ENCODE measurements around the gene CDH23. TPM values are rescaled to one million over a fixed set of nuclear protein-coding genes. Genes with fewer than 3 reads are reported as not detected.
A peak's percentile ranks its signal among the peaks of the same experiment; 100 is the strongest.

CDH23 gene
- total RNA-seq, 1 donor from 2014 or later, result 10.3 TPM

GRCh38 chr10:71816421-71816851 is 419.7 kb downstream of the CDH23 start:
- peaks cover 5 to 64% of the 10 kb centered on the region in 2 donors for H3K36me3 ChIP-seq
- intact Hi-C loops (cut with DNase I), result loop anchor here (10.0 kb wide), 1 partner anchor 78 kb away; no protein-coding TSS in a partner anchor
- H3K27me3 ChIP-seq, result no peaks in the 10 kb centered on the region
- DNase-seq (ENCODE audit: extremely low spot score in 2 of 2), result no peak
- no peaks in the 10 kb centered on the region for H3K9me3 ChIP-seq
- TF ChIP-seq POLR2A (IDR thresholded peaks at IDR 0.05), result no peak
- TF ChIP-seq POLR2AphosphoS5 (IDR thresholded peaks at IDR 0.05; ENCODE audit: insufficient read depth in 1 of 2, low read depth in 1 of 2), result no peak
- no peak for TF ChIP-seq CTCF (IDR thresholded peaks at IDR 0.05)
- peaks cover 13% of the 10 kb centered on the region for H3K4me1 ChIP-seq
- H3K27ac ChIP-seq, result no peak overlapping the region
- H3K4me3 ChIP-seq, result no peak overlapping the region

- H3K4me3 ChIP-seq, result no peak overlapping the region
- no peak for DNase-seq (ENCODE audit: extremely low spot score in 2 of 2)
- intact Hi-C loops (cut with DNase I), result loop anchor here (10.0 kb wide), 1 partner anchor 78 kb away; no protein-coding TSS in a partner anchor
- H3K27me3 ChIP-seq, result no peaks in the 10 kb centered on the region
- H3K4me1 ChIP-seq, result peaks cover 7% of the 10 kb centered on the region
- TF ChIP-seq POLR2A (IDR thresholded peaks at IDR 0.05) (no peak), CTCF (IDR thresholded peaks at IDR 0.05) (no peak), POLR2AphosphoS5 (IDR thresholded peaks at IDR 0.05; ENCODE audit: insufficient read depth in 1 of 2, low read depth in 1 of 2) (no peak)
- H3K27ac ChIP-seq, result no peak overlapping the region
- H3K36me3 ChIP-seq, result peaks cover 5 to 71% of the 10 kb centered on the region in 2 donors
- H3K9me3 ChIP-seq, result no peaks in the 10 kb centered on the region
Observed at GRCh38 chr10:71816936-71817618, 420.4 kb downstream of the CDH23 start.

- no peak overlapping the region for H3K4me3 ChIP-seq
- no peaks in the 10 kb centered on the region for H3K4me1 ChIP-seq
- peak overlapping the region; percentile 40 for H3K27ac ChIP-seq
- DNase-seq (ENCODE audit: extremely low spot score in 2 of 2), result no peak
- TF ChIP-seq POLR2A (IDR thresholded peaks at IDR 0.05) (no peak), POLR2AphosphoS5 (IDR thresholded peaks at IDR 0.05; ENCODE audit: insufficient read depth in 1 of 2, low read depth in 1 of 2) (peak in 1 of 2 donors; percentile 41), CTCF (IDR thresholded peaks at IDR 0.05) (no peak)
- no peaks in the 10 kb centered on the region for H3K27me3 ChIP-seq
- H3K36me3 ChIP-seq, result peaks cover 5 to 78% of the 10 kb centered on the region in 2 donors
- H3K9me3 ChIP-seq, result no peaks in the 10 kb centered on the region
- intact Hi-C loops (cut with DNase I), result loop anchor here (10.0 kb wide), 1 partner anchor 77 kb away; no protein-coding TSS in a partner anchor
Observed at GRCh38 chr10:71817831-71818655, 421.3 kb downstream of the CDH23 start.

- H3K27me3 ChIP-seq, result no peaks in the 10 kb centered on the region
- no peak for DNase-seq (ENCODE audit: extremely low spot score in 2 of 2)
- peaks cover 5 to 84% of the 10 kb centered on the region in 2 donors for H3K36me3 ChIP-seq
- no peak overlapping the region for H3K4me3 ChIP-seq
- no peak overlapping the region for H3K27ac ChIP-seq
- intact Hi-C loops (cut with DNase I), result loop anchor here (10.0 kb wide), 1 partner anchor 76 kb away; no protein-coding TSS in a partner anchor
- no peaks in the 10 kb centered on the region for H3K9me3 ChIP-seq
- TF ChIP-seq CTCF (IDR thresholded peaks at IDR 0.05), result no peak
- TF ChIP-seq POLR2AphosphoS5 (IDR thresholded peaks at IDR 0.05; ENCODE audit: insufficient read depth in 1 of 2, low read depth in 1 of 2), result no peak
- no peak for TF ChIP-seq POLR2A (IDR thresholded peaks at IDR 0.05)
- no peaks in the 10 kb centered on the region for H3K4me1 ChIP-seq
Observed at GRCh38 chr10:71818674-71819260, 422.0 kb downstream of the CDH23 start.

All from vagina (tissue), 2 donors.